ENCODE measurements around the gene TFB2M. TPM values are rescaled to one million over a fixed set of nuclear protein-coding genes. Genes with fewer than 3 reads are reported as not detected.

The TFB2M gene
- total RNA-seq, 2 donors from 2014 or later, result 5.9 to 6.5 TPM

DNA sequence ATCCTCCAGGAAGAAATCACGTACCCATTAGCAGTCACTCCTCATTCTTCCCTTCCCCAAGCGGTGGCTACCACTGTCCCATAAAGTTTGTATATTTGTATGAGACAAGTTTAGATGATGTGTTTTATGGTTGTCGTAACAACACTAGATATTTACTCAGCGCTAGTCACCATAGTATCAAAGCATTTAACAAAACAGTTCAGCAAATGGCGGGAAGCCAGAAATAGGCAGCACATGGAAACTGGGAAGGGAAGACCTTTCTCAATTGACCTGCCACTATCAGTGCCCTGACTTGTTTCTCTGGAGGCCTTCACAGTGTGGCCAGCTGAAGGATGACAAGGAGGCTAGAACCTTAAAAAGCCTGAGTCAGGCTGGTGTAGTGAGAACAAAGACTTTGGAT is 31.3 kb upstream of the TFB2M start:
- no peaks in the 10 kb centered on the region for H3K36me3 ChIP-seq
- ATAC-seq (ENCODE audit: insufficient number of reproducible peaks, low FRiP score, low read depth), result peak; percentile 60
- no peaks in the 10 kb centered on the region for H3K27me3 ChIP-seq (replicated peaks; ENCODE audit: insufficient read depth)
- TF ChIP-seq, protein P1, sequence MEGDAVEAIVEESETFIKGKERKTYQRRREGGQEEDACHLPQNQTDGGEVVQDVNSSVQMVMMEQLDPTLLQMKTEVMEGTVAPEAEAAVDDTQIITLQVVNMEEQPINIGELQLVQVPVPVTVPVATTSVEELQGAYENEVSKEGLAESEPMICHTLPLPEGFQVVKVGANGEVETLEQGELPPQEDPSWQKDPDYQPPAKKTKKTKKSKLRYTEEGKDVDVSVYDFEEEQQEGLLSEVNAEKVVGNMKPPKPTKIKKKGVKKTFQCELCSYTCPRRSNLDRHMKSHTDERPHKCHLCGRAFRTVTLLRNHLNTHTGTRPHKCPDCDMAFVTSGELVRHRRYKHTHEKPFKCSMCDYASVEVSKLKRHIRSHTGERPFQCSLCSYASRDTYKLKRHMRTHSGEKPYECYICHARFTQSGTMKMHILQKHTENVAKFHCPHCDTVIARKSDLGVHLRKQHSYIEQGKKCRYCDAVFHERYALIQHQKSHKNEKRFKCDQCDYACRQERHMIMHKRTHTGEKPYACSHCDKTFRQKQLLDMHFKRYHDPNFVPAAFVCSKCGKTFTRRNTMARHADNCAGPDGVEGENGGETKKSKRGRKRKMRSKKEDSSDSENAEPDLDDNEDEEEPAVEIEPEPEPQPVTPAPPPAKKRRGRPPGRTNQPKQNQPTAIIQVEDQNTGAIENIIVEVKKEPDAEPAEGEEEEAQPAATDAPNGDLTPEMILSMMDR (IDR thresholded peaks at IDR 0.05), result no peak
- peak; percentile 19 for DNase-seq (ENCODE audit: low spot score)
- H3K4me1 ChIP-seq (ENCODE audit: control insufficient read depth in 1 of 2, low read depth in 2 of 2), result peaks cover 17 to 22% of the 10 kb centered on the region in 2 donors
- peak overlapping the region in 1 of 2 donors; percentile 3 for H3K27ac ChIP-seq
- no peaks in the 10 kb centered on the region for H3K9me3 ChIP-seq
- H3K4me3 ChIP-seq, result no peak overlapping the region

DNA sequence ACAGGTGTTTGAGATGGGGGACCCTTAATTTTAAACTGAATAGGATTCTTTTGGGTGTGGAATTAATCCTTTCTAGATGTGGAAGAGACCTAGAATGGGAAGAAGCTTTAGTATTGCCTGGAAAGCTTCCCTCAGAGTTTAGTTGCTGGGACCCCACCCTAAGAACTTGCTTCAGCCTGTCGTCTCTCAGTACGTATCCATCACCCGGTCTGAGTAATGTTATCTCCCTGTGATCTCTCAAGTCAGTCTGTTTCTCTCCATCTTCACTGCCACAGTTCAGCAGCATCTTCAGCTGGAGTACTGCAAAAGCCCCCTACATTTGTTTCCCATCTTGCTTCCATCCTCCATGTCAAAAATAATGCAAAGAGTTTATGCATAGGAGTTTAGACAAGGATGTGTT is 29.1 kb upstream of the TFB2M start:
- TF ChIP-seq, protein P1 (IDR thresholded peaks at IDR 0.05), result no peak
- peaks cover 27 to 37% of the 10 kb centered on the region in 2 donors for H3K4me1 ChIP-seq (ENCODE audit: control insufficient read depth in 1 of 2, low read depth in 2 of 2)
- peaks cover under 1% of the 10 kb centered on the region for H3K9me3 ChIP-seq

DNA sequence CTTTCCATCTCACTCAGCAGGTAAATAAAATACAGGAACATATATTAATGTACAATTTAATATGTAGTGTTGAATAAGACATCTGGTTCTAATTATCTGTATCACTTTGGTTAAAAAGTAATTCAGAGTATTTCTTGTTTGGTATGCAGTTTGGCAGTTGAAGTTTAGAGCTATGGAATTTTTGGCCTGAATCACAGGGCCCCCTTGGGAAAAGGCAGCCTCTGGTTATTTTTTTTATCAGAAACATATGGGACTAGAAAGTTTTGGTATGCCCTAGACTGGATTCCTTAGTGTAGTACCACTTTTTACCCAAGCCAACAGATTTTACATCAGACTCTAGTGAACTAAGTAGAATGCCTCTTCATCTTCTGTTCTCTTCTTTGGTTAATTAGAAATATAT is 26.6 kb upstream of the TFB2M start:
- Histone ChIP-seq H3K36me3 (no peaks in the 10 kb centered on the region), H3K27me3 (replicated peaks; ENCODE audit: insufficient read depth) (no peaks in the 10 kb centered on the region), H3K27ac (peak overlapping the region; percentile 26 to 32), H3K4me1 (ENCODE audit: control insufficient read depth in 1 of 2, low read depth in 2 of 2) (peaks cover 29 to 36% of the 10 kb centered on the region in 2 donors), H3K4me3 (no peak overlapping the region), H3K9me3 (peaks cover 2% of the 10 kb centered on the region)
- ATAC-seq (ENCODE audit: insufficient number of reproducible peaks, low FRiP score, low read depth) (no peak), DNase-seq (ENCODE audit: low spot score) (no peak)
- TF ChIP-seq, protein P1 (IDR thresholded peaks at IDR 0.05), result no peak

More for the DNA sequence above, 29.1 kb upstream of the TFB2M start:
- H3K27ac ChIP-seq, result no peak overlapping the region
- H3K36me3 ChIP-seq, result no peaks in the 10 kb centered on the region
- DNase-seq (ENCODE audit: low spot score) (no peak), ATAC-seq (ENCODE audit: insufficient number of reproducible peaks, low FRiP score, low read depth) (no peak)
- no peak overlapping the region for H3K4me3 ChIP-seq
- no peaks in the 10 kb centered on the region for H3K27me3 ChIP-seq (replicated peaks; ENCODE audit: insufficient read depth)

DNA sequence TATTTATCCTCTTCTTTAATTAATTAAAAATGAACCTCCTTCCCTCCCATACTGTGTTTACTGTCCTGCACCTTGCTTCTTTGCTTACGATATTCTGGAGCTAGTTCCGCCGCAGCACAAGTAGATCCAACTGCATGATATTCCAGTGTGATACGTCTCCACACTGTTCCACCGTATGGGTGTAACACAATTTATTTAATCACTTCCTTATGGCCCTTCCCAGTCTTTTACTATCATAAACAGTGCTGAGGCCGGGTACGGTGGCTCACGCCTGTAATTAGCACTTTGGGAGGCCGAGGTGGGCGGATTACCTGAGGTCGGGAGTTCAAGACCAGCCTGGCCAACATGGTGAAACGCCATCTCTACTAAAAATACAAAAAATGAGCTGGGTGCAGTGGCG is 25.9 kb upstream of the TFB2M start:
- no peak overlapping the region for H3K27ac ChIP-seq

DNA sequence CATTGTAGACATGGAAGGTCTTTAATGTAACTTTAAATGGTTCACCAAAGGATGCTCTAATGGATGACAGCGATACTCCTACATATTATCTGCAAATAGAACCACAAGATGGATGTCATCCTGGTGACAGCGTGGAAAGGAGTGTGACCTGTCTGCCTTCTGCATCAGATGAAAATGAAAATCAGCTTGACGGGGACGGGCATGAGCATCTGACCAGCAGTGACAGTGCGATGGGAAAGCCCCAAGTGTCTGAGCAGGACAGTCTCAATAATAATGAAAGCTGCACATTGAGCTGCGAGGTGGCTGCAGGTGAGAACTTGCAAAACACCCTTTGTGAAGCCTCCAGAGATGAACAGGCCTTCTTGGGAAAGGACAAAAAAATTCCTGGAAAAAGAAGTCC is 25.4 kb upstream of the TFB2M start:
- Histone ChIP-seq H3K9me3 (peaks cover 2% of the 10 kb centered on the region), H3K4me3 (no peak overlapping the region), H3K27me3 (replicated peaks; ENCODE audit: insufficient read depth) (no peaks in the 10 kb centered on the region), H3K36me3 (no peaks in the 10 kb centered on the region), H3K27ac (no peak overlapping the region), H3K4me1 (ENCODE audit: control insufficient read depth in 1 of 2, low read depth in 2 of 2) (peaks cover 32 to 40% of the 10 kb centered on the region in 2 donors)
- TF ChIP-seq, protein P1 (IDR thresholded peaks at IDR 0.05), result no peak
- ATAC-seq (ENCODE audit: insufficient number of reproducible peaks, low FRiP score, low read depth) (no peak), DNase-seq (ENCODE audit: low spot score) (no peak)

More for the DNA sequence above, 25.9 kb upstream of the TFB2M start:
- no peak for DNase-seq (ENCODE audit: low spot score)
- H3K9me3 ChIP-seq, result peaks cover 2% of the 10 kb centered on the region
- H3K4me1 ChIP-seq (ENCODE audit: control insufficient read depth in 1 of 2, low read depth in 2 of 2), result peaks cover 31 to 40% of the 10 kb centered on the region in 2 donors
- no peak for ATAC-seq (ENCODE audit: insufficient number of reproducible peaks, low FRiP score, low read depth)
- no peaks in the 10 kb centered on the region for H3K27me3 ChIP-seq (replicated peaks; ENCODE audit: insufficient read depth)
- TF ChIP-seq, protein P1 (IDR thresholded peaks at IDR 0.05), result no peak
- H3K4me3 ChIP-seq, result no peak overlapping the region
- H3K36me3 ChIP-seq, result no peaks in the 10 kb centered on the region

All from thoracic aorta (tissue), 2 donors.